Activated CD4-positive, alpha-beta memory T cell treated with anti-CD3 and anti-CD28 coated beads for 36 hours (primary cell): ENCODE measurements around the gene GJB5. TPM values are rescaled to one million over a fixed set of nuclear protein-coding genes. Genes with fewer than 3 reads are reported as not detected.

ENCODE experiments used
- CTCF ChIA-PET: fragments of 350-600 bp; sonication (Branson Sonifier 250); formaldehyde crosslinking; loops from one replicate; lab custom pipeline; 2021; ENCODE audit warnings: antibody characterized with exemption, inconsistent platforms; lab: Charles Lee
- POLR2A ChIA-PET: fragments of 350-600 bp; sonication (Branson Sonifier 250); formaldehyde crosslinking; loops from one replicate; lab custom pipeline; 2021; ENCODE audit warnings: antibody characterized with exemption; lab: Charles Lee
- DNase-seq: peaks from one replicate; pipeline ENCODE4 v3.0.0-alpha.2; 2020
- H3K27ac Mint-ChIP-seq: one replicate; pipeline ENCODE4 v1.8.0; 2021; ENCODE audit warnings: mixed read lengths
- H3K27me3 Mint-ChIP-seq: one replicate; pipeline ENCODE4 v1.8.0; 2021; ENCODE audit warnings: mixed read lengths
- H3K36me3 Mint-ChIP-seq: one replicate; pipeline ENCODE4 v1.8.0; 2021; ENCODE audit warnings: mixed read lengths
- H3K4me1 Mint-ChIP-seq: one replicate; pipeline ENCODE4 v1.8.0; 2021; ENCODE audit warnings: low read depth, mixed read lengths
- H3K4me3 Mint-ChIP-seq: one replicate; pipeline ENCODE4 v1.8.0; 2021; ENCODE audit warnings: mild to moderate bottlenecking, mixed read lengths
- H3K9me3 Mint-ChIP-seq: one replicate; pipeline ENCODE4 v1.8.0; 2021; ENCODE audit warnings: mixed read lengths
- intact Hi-C: fragments of 100-400 bp; cut with micrococcal nuclease; formaldehyde crosslinking; loops from one replicate; pipeline ENCODE4 v1.15.1; 2023
- total RNA-seq, 2 experiments: library from RNA; stranded (reverse); gene quantifications; one replicate each; pipeline ENCODE4 v1.2.3, GENCODE V29; 2021

Gene GJB5
- total RNA-seq, 2 experiments from 2014 or later, result not detected

- Mint-ChIP-seq H3K4me1 (peaks cover 18% of the 10 kb centered on the region), H3K27ac (no peak within 1 kb of the TSS), H3K36me3 (peaks cover 6% of the 10 kb centered on the region), H3K4me3 (no peak within 1 kb of the TSS), H3K9me3 (no peaks in the 10 kb centered on the region), H3K27me3 (peaks cover 37% of the 10 kb centered on the region)
- POLR2A ChIA-PET, result no interaction called here
- DNase-seq, result no peak
- CTCF ChIA-PET, result interaction anchor here (2.5 kb wide), 1 partner anchor 59 kb away, joined by 15 read pairs; no protein-coding TSS in a partner anchor
- intact Hi-C loops, result no loop called here
These were observed 38.3 kb downstream of the GJB5 start, which contains the start of gene GJA4 for GRCh38 chr1:34792868-34793727. Gene GJA4 (plus strand): TSS chr1:34792999. CDS start chr1:34794214, 1,215 bp downstream.

GRCh38 chr1:34794001-34794789 lies 39.3 kb downstream of the GJB5 start:
- H3K27me3 Mint-ChIP-seq, result peaks cover 36% of the 10 kb centered on the region
- H3K36me3 Mint-ChIP-seq, result peaks cover 6% of the 10 kb centered on the region
- POLR2A ChIA-PET, result no interaction called here
- H3K27ac Mint-ChIP-seq, result no peak overlapping the region
- DNase-seq, result no peak
- H3K4me3 Mint-ChIP-seq, result no peak overlapping the region
- H3K4me1 Mint-ChIP-seq, result peaks cover 18% of the 10 kb centered on the region
- no peaks in the 10 kb centered on the region for H3K9me3 Mint-ChIP-seq
- intact Hi-C loops, result no loop called here
- CTCF ChIA-PET, result interaction anchor here (2.5 kb wide), 1 partner anchor 58 kb away, joined by 15 read pairs; no protein-coding TSS in a partner anchor

- intact Hi-C loops, result no loop called here
- H3K9me3 Mint-ChIP-seq, result no peaks in the 10 kb centered on the region
- peaks cover 18% of the 10 kb centered on the region for H3K4me1 Mint-ChIP-seq
- ChIA-PET CTCF (no interaction called here), POLR2A (no interaction called here)
- no peak overlapping the region for H3K4me3 Mint-ChIP-seq
- H3K36me3 Mint-ChIP-seq, result peaks cover 6% of the 10 kb centered on the region
- no peak for DNase-seq
- no peak overlapping the region for H3K27ac Mint-ChIP-seq
- peaks cover 36% of the 10 kb centered on the region for H3K27me3 Mint-ChIP-seq
These were observed 39.9 kb downstream of the GJB5 start for GRCh38 chr1:34794790-34795180.

DNA sequence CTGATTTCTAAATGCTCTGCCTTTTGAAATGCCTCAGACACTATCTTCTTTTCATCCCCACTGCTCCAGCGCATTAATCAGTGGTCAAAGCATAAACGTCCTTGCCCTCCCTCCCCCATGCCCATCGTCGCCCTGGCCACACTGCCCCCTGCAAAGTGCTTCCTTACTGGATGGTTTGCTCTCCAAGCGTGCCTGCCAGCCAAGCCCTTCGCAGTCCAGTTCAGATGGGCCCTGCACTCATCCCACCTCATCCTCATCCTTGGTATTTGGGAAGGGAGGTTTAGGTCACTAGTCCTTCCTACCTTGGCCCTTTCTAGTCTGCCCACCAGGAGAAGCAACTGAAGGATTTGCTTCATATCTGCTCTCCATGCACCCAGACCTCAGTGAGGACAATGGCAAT lies 41.1 kb downstream of the GJB5 start:
- ChIA-PET CTCF (interaction anchor here (1.6 kb wide), 1 partner anchor 189 kb away, joined by 4 read pairs; the partner anchor contains the start of gene TMEM35B), POLR2A (no interaction called here)
- peaks cover 6% of the 10 kb centered on the region for H3K36me3 Mint-ChIP-seq
- no peak overlapping the region for H3K27ac Mint-ChIP-seq
- peaks cover 30% of the 10 kb centered on the region for H3K27me3 Mint-ChIP-seq
- no peak overlapping the region for H3K4me3 Mint-ChIP-seq
- H3K9me3 Mint-ChIP-seq, result no peaks in the 10 kb centered on the region
- H3K4me1 Mint-ChIP-seq, result peaks cover 22% of the 10 kb centered on the region
- intact Hi-C loops, result no loop called here
- no peak for DNase-seq

- H3K4me1 Mint-ChIP-seq, result peaks cover 24% of the 10 kb centered on the region
- H3K36me3 Mint-ChIP-seq, result peaks cover 6% of the 10 kb centered on the region
- no peaks in the 10 kb centered on the region for H3K9me3 Mint-ChIP-seq
- DNase-seq, result peak; percentile 27
- CTCF ChIA-PET, result interaction anchor here (0.5 to 1.6 kb wide), 8 partner anchors 8 to 1200 kb away, joined by 3 to 9 read pairs (median 4); partner anchors contain the start of genes SMIM12 and TMEM35B
- H3K27ac Mint-ChIP-seq, result no peak overlapping the region
- intact Hi-C loops, result no loop called here
- POLR2A ChIA-PET, result interaction anchor here (1.2 kb wide), 1 partner anchor 63 kb away, joined by 4 read pairs; the partner anchor contains the start of gene SMIM12
- peaks cover 22% of the 10 kb centered on the region for H3K27me3 Mint-ChIP-seq
- H3K4me3 Mint-ChIP-seq, result no peak overlapping the region
These were observed 42.1 kb downstream of the GJB5 start for GRCh38 chr1:34796990-34797389.

GRCh38 chr1:34800214-34800613 lies 45.4 kb downstream of the GJB5 start:
- POLR2A ChIA-PET, result no interaction called here
- CTCF ChIA-PET, result interaction anchor here (0.6 to 3.2 kb wide), 2 partner anchors 53 to 66 kb away, joined by 3 to 14 read pairs; no protein-coding TSS in a partner anchor

GRCh38 chr1:34803770-34804169 lies 48.9 kb downstream of the GJB5 start:
- intact Hi-C loops, result no loop called here
- Mint-ChIP-seq H3K36me3 (peaks cover 14% of the 10 kb centered on the region), H3K27ac (no peak overlapping the region), H3K4me3 (no peak overlapping the region), H3K9me3 (no peaks in the 10 kb centered on the region), H3K27me3 (peaks cover 1% of the 10 kb centered on the region), H3K4me1 (peaks cover 9% of the 10 kb centered on the region)
- no peak for DNase-seq
- POLR2A ChIA-PET, result no interaction called here
- CTCF ChIA-PET, result no interaction called here

More at GRCh38 chr1:34800214-34800613, 45.4 kb downstream of the GJB5 start:
- Mint-ChIP-seq H3K27me3 (peaks cover 5% of the 10 kb centered on the region), H3K4me3 (no peak overlapping the region), H3K36me3 (peaks cover 15% of the 10 kb centered on the region), H3K27ac (peak overlapping the region; percentile 53), H3K9me3 (no peaks in the 10 kb centered on the region), H3K4me1 (peaks cover 21% of the 10 kb centered on the region)
- intact Hi-C loops, result loop anchor here (1.0 kb wide), 1 partner anchor 14 kb away; no protein-coding TSS in a partner anchor
- DNase-seq, result peak; percentile 55

DNA sequence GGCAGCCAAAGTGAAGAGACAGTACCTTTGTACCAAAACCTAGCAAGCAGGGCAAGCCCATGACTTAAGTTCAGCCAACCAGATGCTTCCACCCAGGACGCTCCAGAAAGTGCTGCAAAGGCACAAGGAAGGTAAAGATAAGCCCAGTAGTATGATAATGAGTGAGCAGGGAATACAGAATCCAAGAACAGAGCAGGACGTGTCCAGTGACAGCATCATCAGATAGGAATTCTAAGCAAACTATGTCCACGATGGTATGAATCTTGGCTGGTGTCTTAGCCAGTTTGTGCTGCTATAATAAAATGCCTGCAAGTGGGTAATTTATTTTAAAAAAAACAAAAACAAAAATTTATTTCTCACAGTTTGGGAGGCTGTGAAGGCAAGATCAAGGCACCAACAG lies 51.5 kb downstream of the GJB5 start:
- POLR2A ChIA-PET, result no interaction called here
- Mint-ChIP-seq H3K4me3 (no peak overlapping the region), H3K36me3 (peaks cover 22% of the 10 kb centered on the region), H3K4me1 (no peaks in the 10 kb centered on the region), H3K27me3 (no peaks in the 10 kb centered on the region), H3K27ac (no peak overlapping the region), H3K9me3 (peaks cover 4% of the 10 kb centered on the region)
- no peak for DNase-seq
- CTCF ChIA-PET, result interaction anchor here (0.6 kb wide), 1 partner anchor 10 kb away, joined by 3 read pairs; no protein-coding TSS in a partner anchor
- intact Hi-C loops, result no loop called here

Other genes starting within 250 kb of the GJB5 start
- gene GJB4, start 4.7 kb downstream of the GJB5 start, total RNA-seq, result not detected
- not detected for gene GJB3, start 26.2 kb downstream of the GJB5 start, total RNA-seq
- gene GJA4, start 38.0 kb downstream of the GJB5 start, total RNA-seq, result not detected
- gene SMIM12, start 104.7 kb downstream of the GJB5 start, total RNA-seq, result 10 to 100 TPM; 46.5 to 46.7 TPM
- gene DLGAP3, start 174.6 kb downstream of the GJB5 start, total RNA-seq, result under 1 TPM; 0.82 to 0.88 TPM
- 10 to 100 TPM; 26.5 to 28.8 TPM for gene TMEM35B, start 230.3 kb downstream of the GJB5 start, total RNA-seq